HG03342 (cell line): ENCODE measurements around the gene POMGNT1.

Experiments used
- ATAC-seq: cut with Tn5 transposase; IDR thresholded peaks from one replicate; pipeline ENCODE4 v1.9.1; 2021; ENCODE audit warnings: mild to moderate bottlenecking, moderate library complexity; ENCODE audit not compliant: unreplicated experiment

Gene POMGNT1

GRCh38 chr1:46211051-46211450 lies 12.8 kb upstream of the POMGNT1 start:
- no peak for ATAC-seq

GRCh38 chr1:46210561-46210960 lies 12.3 kb upstream of the POMGNT1 start:
- ATAC-seq: no peak

- ATAC-seq: no peak
Observed at GRCh38 chr1:46206399-46206798, 8.2 kb upstream of the POMGNT1 start.

- no peak for ATAC-seq
Observed at GRCh38 chr1:46205791-46206190, 7.6 kb upstream of the POMGNT1 start.

- no peak for ATAC-seq
Observed at GRCh38 chr1:46205141-46205540, 6.9 kb upstream of the POMGNT1 start.

GRCh38 chr1:46204406-46204742 lies 6.1 kb upstream of the POMGNT1 start:
- no peak for ATAC-seq

GRCh38 chr1:46203738-46204405 lies 5.6 kb upstream of the POMGNT1 start:
- no peak for ATAC-seq

GRCh38 chr1:46199233-46199749 lies 1.1 kb upstream of the POMGNT1 start:
- ATAC-seq: no peak

- ATAC-seq: no peak
Observed at GRCh38 chr1:46197560-46197963, 672 bp downstream of the POMGNT1 start.

- ATAC-seq: no peak
Observed at GRCh38 chr1:46196609-46197008, 1.6 kb downstream of the POMGNT1 start.

- ATAC-seq: no peak
Observed at GRCh38 chr1:46194641-46195193, 3.5 kb downstream of the POMGNT1 start.

- no peak for ATAC-seq
Observed at GRCh38 chr1:46193984-46194570, 4.2 kb downstream of the POMGNT1 start.

GRCh38 chr1:46193285-46193684 lies 4.9 kb downstream of the POMGNT1 start:
- ATAC-seq: no peak

GRCh38 chr1:46192171-46192570 lies 6.1 kb downstream of the POMGNT1 start:
- no peak for ATAC-seq

GRCh38 chr1:46191033-46191701 lies 7.1 kb downstream of the POMGNT1 start:
- no peak for ATAC-seq

- no peak for ATAC-seq
Observed at GRCh38 chr1:46190539-46190938, 7.7 kb downstream of the POMGNT1 start.

- ATAC-seq: no peak
Observed at GRCh38 chr1:46188295-46189030, 9.8 kb downstream of the POMGNT1 start.

GRCh38 chr1:46187106-46187869 lies 10.9 kb downstream of the POMGNT1 start:
- no peak for ATAC-seq

GRCh38 chr1:46186076-46186475 lies 12.2 kb downstream of the POMGNT1 start:
- ATAC-seq: no peak

- ATAC-seq: no peak
Observed at GRCh38 chr1:46184920-46185658, 13.1 kb downstream of the POMGNT1 start.
